Erythroblast (primary cell): Measurements from ENCODE around the gene MPZL3.

Experiments used
- GATA1 ChIP-seq: IDR thresholded peaks from 2 replicates; pipeline ENCODE4 v1.6.1; 2011; ENCODE audit warnings: low read depth, mild to moderate bottlenecking, control low read depth, low read length, moderate library complexity
- POLR2A ChIP-seq: IDR thresholded peaks from 2 replicates; pipeline ENCODE4 v1.6.1; 2011; ENCODE audit warnings: mild to moderate bottlenecking, low read length

DNA sequence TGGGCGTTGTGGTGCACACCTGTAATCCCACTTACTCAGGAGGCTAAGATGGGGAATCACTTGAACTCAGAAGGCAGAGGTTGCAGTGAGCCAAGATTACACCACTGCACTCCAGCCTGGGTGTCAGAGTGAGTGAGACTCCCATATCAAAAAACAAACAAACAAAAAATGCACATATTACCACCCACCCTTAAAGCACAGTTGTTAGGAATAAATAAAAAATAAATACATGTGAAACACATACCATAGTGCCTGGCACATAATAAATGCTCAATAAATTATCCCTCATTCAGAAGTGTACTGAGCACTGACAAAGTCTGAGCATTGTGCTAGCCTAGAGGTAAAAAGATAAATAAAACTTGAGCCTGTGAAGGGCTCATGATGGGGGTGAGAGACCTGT lies 18.3 kb downstream of the MPZL3 start:
- TF ChIP-seq POLR2A (no peak), GATA1 (no peak)
